HCT116 (cell line): ENCODE measurements around the gene FGF1. TPM values are rescaled to one million over a fixed set of nuclear protein-coding genes. Genes with fewer than 3 reads are reported as not detected.

Experiments
- ATAC-seq: fragments of 200-7000 bp; cut with Tn5 transposase; 2 replicates; pipeline ENCODE4 v1.9.1; 2020; ENCODE audit warnings: mild to moderate bottlenecking, moderate library complexity
- BruUV-seq: library from RNA; stranded (reverse); fragments of 400-500 nt; replicated peaks from 2 replicates; lab custom pipeline; 2021; lab: Mats Ljungman, UMichigan
- CTCF ChIA-PET: fragments of 300-600 bp; sonication (Branson Sonifier 250); formaldehyde crosslinking; loops from one replicate; lab custom pipeline; 2021; ENCODE audit warnings: antibody characterized with exemption; lab: Charles Lee
- POLR2A ChIA-PET: fragments of 300-600, 350-600 bp; sonication (Branson Sonifier 250); formaldehyde crosslinking; loops from one replicate; lab custom pipeline; 2021; ENCODE audit warnings: antibody characterized with exemption; lab: Charles Lee
- RAD21 ChIA-PET, 2 experiments: fragments of 300-600 bp; sonication (Branson Sonifier 250); formaldehyde crosslinking; loops; one replicate each; lab custom pipeline; 2023; ENCODE audit warnings: low total read pairs in 2 of 2; ENCODE audit not compliant: uncharacterized antibody in 2 of 2, unreplicated experiment in 2 of 2, low non-redundant PET in 1 of 2; lab: Charles Lee
- DNase-seq: peaks from one replicate; pipeline ENCODE4 v3.0.0-alpha.2; 2010; ENCODE audit warnings: low read depth, low spot score
- H2AFZ ChIP-seq: fragments of 200-600 bp; shearing (Covaris generic), sonication (generic); 2 replicates; pipeline ENCODE4 v1.6.1; 2017; ENCODE audit warnings: low read depth, mixed run types, mixed read lengths, antibody characterized with exemption, low read length; ENCODE audit not compliant: poor library complexity, severe bottlenecking
- H3K27ac ChIP-seq: 2 replicates; pipeline ENCODE4 v1.5.1; 2012; ENCODE audit warnings: low read depth, low read length
- H3K27me3 ChIP-seq: fragments of 200-600 bp; sonication (generic); 2 replicates; pipeline ENCODE4 v1.6.1; 2016; ENCODE audit warnings: mixed run types, low read length, mixed read lengths; ENCODE audit not compliant: insufficient read depth
- H3K36me3 ChIP-seq, 2 experiments: fragments of 200-500 bp in 1 of 2; fragments of 200-600 bp in 1 of 2; sonication (Bioruptor generic) in 1 of 2; sonication (generic) in 1 of 2; 2 replicates each; pipeline versions ENCODE4 v1.5.1 to v1.6.1; 2014 to 2016; ENCODE audit warnings: low read length in 2 of 2, inconsistent platforms in 1 of 2, mixed read lengths in 1 of 2, mixed run types in 1 of 2; ENCODE audit not compliant: insufficient read depth in 2 of 2, control insufficient read depth in 1 of 2
- H3K4me1 ChIP-seq, 2 experiments: fragments of 200-600 bp in 1 of 2; sonication (generic) in 1 of 2; 2 replicates each; pipeline versions ENCODE4 v1.5.1 to v1.6.1; 2012 to 2017; ENCODE audit warnings: low read length in 2 of 2, inconsistent platforms in 1 of 2, mild to moderate bottlenecking in 1 of 2, mixed read lengths in 1 of 2, mixed run types in 1 of 2, moderate library complexity in 1 of 2; ENCODE audit not compliant: insufficient read depth in 2 of 2, control insufficient read depth in 1 of 2
- H3K4me2 ChIP-seq: fragments of 200-600 bp; sonication (generic); 2 replicates; pipeline ENCODE4 v1.6.1; 2017; ENCODE audit warnings: mixed run types, low read length, mixed read lengths
- H3K4me3 ChIP-seq, 2 experiments: fragments of 200-600 bp in 1 of 2; sonication (generic) in 1 of 2; replicated peaks in 1 of 2; 2 replicates each; pipeline ENCODE4 v1.5.1; 2011 to 2016; ENCODE audit warnings: low read length in 2 of 2, control low read depth in 1 of 2, low read depth in 1 of 2, mild to moderate bottlenecking in 1 of 2, mixed read lengths in 1 of 2, mixed run types in 1 of 2
- H3K79me2 ChIP-seq: fragments of 200-600 bp; sonication (generic); 2 replicates; pipeline ENCODE4 v1.6.1; 2017; ENCODE audit warnings: mild to moderate bottlenecking, mixed run types, low read length, moderate library complexity, mixed read lengths; ENCODE audit not compliant: insufficient read depth
- H3K9ac ChIP-seq: fragments of 200-600 bp; sonication (generic); 2 replicates; pipeline ENCODE4 v1.6.1; 2016; ENCODE audit warnings: low read length, mixed read lengths
- H3K9me2 ChIP-seq: fragments of 200-600 bp; sonication (generic), shearing (Covaris generic); 2 replicates; pipeline ENCODE4 v1.6.1; 2017; ENCODE audit warnings: mixed run types, mild to moderate bottlenecking, moderate library complexity; ENCODE audit not compliant: insufficient read depth
- H3K9me3 ChIP-seq, 2 experiments: fragments of 200-500 bp in 1 of 2; fragments of 200-600 bp in 1 of 2; sonication (Bioruptor generic) in 1 of 2; sonication (generic) in 1 of 2; 2 replicates each; pipeline ENCODE4 v1.6.1; 2014 to 2017; ENCODE audit warnings: low read length in 2 of 2, mixed read lengths in 2 of 2, inconsistent platforms in 1 of 2, low read depth in 1 of 2, mild to moderate bottlenecking in 1 of 2, mixed run types in 1 of 2, moderate library complexity in 1 of 2; ENCODE audit not compliant: control insufficient read depth in 1 of 2, insufficient read depth in 1 of 2
- H4K20me1 ChIP-seq: fragments of 200-600 bp; sonication (generic), shearing (Covaris generic); 2 replicates; pipeline ENCODE4 v1.6.1; 2017; ENCODE audit warnings: mixed run types, mild to moderate bottlenecking, moderate library complexity; ENCODE audit not compliant: insufficient read depth
- CEBPB ChIP-seq: IDR thresholded peaks from 2 replicates; pipeline ENCODE4 v1.6.1; 2012; ENCODE audit warnings: low read depth
- ELF1 ChIP-seq: IDR thresholded peaks from 2 replicates; pipeline ENCODE4 v1.6.1; 2012; ENCODE audit warnings: low read depth, borderline replicate concordance
- EZH2 ChIP-seq: fragments of 200-600 bp; sonication (generic); IDR thresholded peaks from 2 replicates; pipeline ENCODE4 v1.6.1; 2017; ENCODE audit warnings: antibody characterized with exemption, mixed run types
- EZH2phosphoT487 ChIP-seq: fragments of 200-600 bp; IDR thresholded peaks from 2 replicates; pipeline ENCODE4 v1.6.1; 2018; ENCODE audit warnings: antibody characterized with exemption, borderline replicate concordance
- FOSL1 ChIP-seq: IDR thresholded peaks from 2 replicates; pipeline ENCODE4 v1.6.1; 2012; ENCODE audit warnings: low read depth
- POLR2AphosphoS5 ChIP-seq: IDR thresholded peaks from 2 replicates; pipeline ENCODE4 v1.6.1; 2011; ENCODE audit warnings: mild to moderate bottlenecking, low read depth, low read length, moderate library complexity
- SIN3A ChIP-seq: IDR thresholded peaks from 2 replicates; pipeline ENCODE4 v1.6.1; 2012; ENCODE audit warnings: low read depth
- TCF7L2 ChIP-seq: IDR thresholded peaks from 2 replicates; pipeline ENCODE4 v1.7.0; 2011; ENCODE audit warnings: borderline replicate concordance, inconsistent platforms; ENCODE audit not compliant: insufficient read depth, insufficient read length; ENCODE audit errors: extremely low read depth
- YY1 ChIP-seq: IDR thresholded peaks from 2 replicates; pipeline ENCODE4 v1.6.1; 2011; ENCODE audit warnings: low read length, low read depth, moderate library complexity, mild to moderate bottlenecking; ENCODE audit not compliant: insufficient replicate concordance; ENCODE audit errors: extremely low read depth
- intact Hi-C: fragments of 100-400 bp; cut with micrococcal nuclease; formaldehyde crosslinking; loops from 2 replicates; pipeline ENCODE4 v1.10.0; 2022
- total RNA-seq: library from RNA; stranded (reverse); gene quantifications from one replicate; pipeline ENCODE4 v1.2.1, GENCODE V29; 2021; ENCODE audit not compliant: unreplicated experiment
- TF ChIP-seq, protein P1 (sequence below): IDR thresholded peaks from 2 replicates; pipeline ENCODE4 v1.6.1; 2012

Gene FGF1
- total RNA-seq, 1 experiment from 2014 or later, result not detected

DNA sequence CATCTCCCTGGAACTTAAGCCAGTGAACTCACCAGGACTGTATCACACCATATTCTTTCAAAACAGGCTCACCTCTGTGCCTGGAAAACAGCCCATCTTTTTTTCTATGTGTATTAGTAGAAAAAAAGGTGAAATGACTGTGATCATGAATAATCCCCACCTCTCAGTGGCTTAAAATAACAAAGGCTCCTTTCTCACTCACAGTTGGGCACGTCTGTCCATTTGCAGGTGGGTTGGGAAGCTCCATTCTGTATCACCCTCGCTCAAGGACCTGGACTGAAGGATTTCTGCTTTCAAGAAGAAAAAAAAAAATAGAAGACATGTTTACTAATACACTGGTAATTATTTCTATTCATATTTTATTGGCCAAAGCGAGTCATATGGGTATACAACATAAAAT lies 17.3 kb upstream of the FGF1 start:
- H4K20me1 ChIP-seq, result no peaks in the 10 kb centered on the region
- intact Hi-C loops, result no loop called here
- no peaks in the 10 kb centered on the region for H3K9me2 ChIP-seq
- no TSS peak for BruUV-seq
- no peak overlapping the region for H3K27ac ChIP-seq
- no peaks in the 10 kb centered on the region for H3K9me3 ChIP-seq
- H3K79me2 ChIP-seq, result no peaks in the 10 kb centered on the region
- peaks cover 5 to 6% of the 10 kb centered on the region in 2 experiments; a peak in 3 of 4 replicates for H3K4me1 ChIP-seq
- TF ChIP-seq EZH2phosphoT487 (no peak), ELF1 (no peak), CEBPB (no peak), TCF7L2 (no peak), EZH2 (no peak), FOSL1 (no peak), SIN3A (no peak), YY1 (no peak), POLR2AphosphoS5 (no peak)
- TF ChIP-seq, protein P1, sequence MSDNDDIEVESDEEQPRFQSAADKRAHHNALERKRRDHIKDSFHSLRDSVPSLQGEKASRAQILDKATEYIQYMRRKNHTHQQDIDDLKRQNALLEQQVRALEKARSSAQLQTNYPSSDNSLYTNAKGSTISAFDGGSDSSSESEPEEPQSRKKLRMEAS, result no peak
- no peaks in the 10 kb centered on the region for H3K27me3 ChIP-seq
- DNase-seq (no peak), ATAC-seq (no peak)
- ChIA-PET POLR2A (no interaction called here), CTCF (interaction anchor here (1.3 to 2.9 kb wide), 3 partner anchors 10 to 185 kb away, joined by 4 to 23 read pairs (median 18); no protein-coding TSS in a partner anchor), RAD21 (interaction anchor here in 1 of 2 experiments (1.3 kb wide), 1 partner anchor 48 kb away, joined by 3 read pairs; no protein-coding TSS in a partner anchor)
- H2AFZ ChIP-seq, result no peak overlapping the region
- H3K36me3 ChIP-seq, result no peaks in the 10 kb centered on the region
- H3K4me3 ChIP-seq, result no peak overlapping the region
- H3K9ac ChIP-seq, result no peak overlapping the region
- no peak overlapping the region for H3K4me2 ChIP-seq
